Smooth muscle cell (in vitro differentiated cells): ENCODE data around the gene DARS1. TPM values are rescaled to one million over a fixed set of nuclear protein-coding genes. Genes with fewer than 3 reads are reported as not detected.

Experiments
- DNase-seq: peaks from one replicate; lab custom pipeline; 2025; ENCODE audit not compliant: unreplicated experiment; lab: John Stamatoyannopoulos, UW
- H2AFZ ChIP-seq: fragments of 200-600 bp; sonication (generic); 2 replicates; pipeline ENCODE4 v1.6.0; 2016; ENCODE audit warnings: antibody characterized with exemption, low read depth, mild to moderate bottlenecking
- H3F3A ChIP-seq: fragments of 200-600 bp; sonication (generic); 2 replicates; pipeline ENCODE4 v1.6.0; 2017; ENCODE audit warnings: antibody characterized with exemption, low read depth
- H3K27ac ChIP-seq: fragments of 200-600 bp; sonication (generic); 2 replicates; pipeline ENCODE4 v1.5.1; 2016; ENCODE audit warnings: low read depth, mild to moderate bottlenecking
- H3K27me3 ChIP-seq: fragments of 200-600 bp; sonication (generic); 2 replicates; pipeline ENCODE4 v1.6.1; 2016; ENCODE audit warnings: low read depth, mild to moderate bottlenecking
- H3K36me3 ChIP-seq: fragments of 200-600 bp; sonication (generic); 2 replicates; pipeline ENCODE4 v1.5.1; 2016; ENCODE audit warnings: low read depth
- H3K4me1 ChIP-seq: fragments of 200-600 bp; sonication (generic); 2 replicates; pipeline ENCODE4 v1.5.1; 2016; ENCODE audit warnings: low read depth
- H3K4me2 ChIP-seq: fragments of 200-600 bp; sonication (generic); 2 replicates; pipeline ENCODE4 v1.6.0; 2016; ENCODE audit warnings: mild to moderate bottlenecking
- H3K4me3 ChIP-seq: fragments of 200-600 bp; sonication (generic); 2 replicates; pipeline ENCODE4 v1.5.1; 2016; ENCODE audit warnings: mild to moderate bottlenecking
- H3K79me2 ChIP-seq: fragments of 200-600 bp; sonication (generic); 2 replicates; pipeline ENCODE4 v1.6.0; 2016; ENCODE audit warnings: low read depth, mild to moderate bottlenecking
- H3K9ac ChIP-seq: fragments of 200-600 bp; sonication (generic); 2 replicates; pipeline ENCODE4 v1.6.0; 2016; ENCODE audit warnings: low read depth
- H3K9me3 ChIP-seq: fragments of 200-600 bp; sonication (generic); replicated peaks from 2 replicates; pipeline ENCODE4 v1.5.1; 2016; ENCODE audit warnings: low read depth
- H4K20me1 ChIP-seq: fragments of 200-600 bp; sonication (generic); 2 replicates; pipeline ENCODE4 v1.6.0; 2016; ENCODE audit warnings: low read depth
- CTCF ChIP-seq: fragments of 200-600 bp; sonication (generic); IDR thresholded peaks from 2 replicates; pipeline ENCODE4 v1.5.1; 2017; ENCODE audit warnings: borderline replicate concordance, mild to moderate bottlenecking, antibody characterized with exemption; ENCODE audit not compliant: insufficient read depth, poor library complexity, severe bottlenecking
- WGBS: methylation state at CpG from one replicate; pipeline ENCODE4 v1.1.7; 2016; ENCODE audit warnings: low lambda C conversion rate; 5-methylcytosine and 5-hydroxymethylcytosine counted together
- polyA plus RNA-seq: library from polyadenylated mRNA; unstranded; fragments of >200 nt; fragmentation: Nextera tagmentation; extraction: Ambion mirVana; gene quantifications from 2 replicates; pipeline ENCODE4 v1.2.1, GENCODE V29; 2016
- total RNA-seq: library from RNA; depleted of rRNA; stranded (reverse); fragments of >200 nt; gene quantifications from 2 replicates; pipeline ENCODE4 v1.2.3, GENCODE V29; 2014

DARS1 gene
- total and polyA plus RNA-seq, 2 experiments from 2014 or later, result 110 to 121 TPM

- Histone ChIP-seq H3K27me3 (no peaks in the 10 kb centered on the region), H3K4me3 (no peak overlapping the region), H2AFZ (peak overlapping the region; percentile 63), H3K4me2 (no peak overlapping the region), H3K27ac (no peak overlapping the region), H3K4me1 (peaks cover 5% of the 10 kb centered on the region), H3K36me3 (no peaks in the 10 kb centered on the region), H3K9me3 (no peaks in the 10 kb centered on the region), H3K79me2 (no peaks in the 10 kb centered on the region), H3K9ac (no peak overlapping the region), H4K20me1 (no peaks in the 10 kb centered on the region), H3F3A (no peaks in the 10 kb centered on the region)
- DNase-seq, result no peak
- no peak for TF ChIP-seq CTCF
- WGBS, result 44% methylated on average over 3 of the region's 3 CpGs
Observed at GRCh38 chr2:136032192-136032591, 46.8 kb upstream of the DARS1 start.

- no peak for DNase-seq
- Histone ChIP-seq H4K20me1 (no peaks in the 10 kb centered on the region), H3K9ac (no peak overlapping the region), H3K27me3 (no peaks in the 10 kb centered on the region), H2AFZ (peak overlapping the region; percentile 63), H3F3A (no peaks in the 10 kb centered on the region), H3K36me3 (no peaks in the 10 kb centered on the region), H3K4me3 (no peak overlapping the region), H3K27ac (no peak overlapping the region), H3K79me2 (no peaks in the 10 kb centered on the region), H3K4me2 (no peak overlapping the region), H3K9me3 (no peaks in the 10 kb centered on the region), H3K4me1 (peaks cover 5% of the 10 kb centered on the region)
- 30% methylated on average over 7 of the region's 7 CpGs for WGBS
- no peak for TF ChIP-seq CTCF
Observed at GRCh38 chr2:136031711-136032110, 46.3 kb upstream of the DARS1 start.

- Histone ChIP-seq H3K27ac (peak overlapping the region; percentile 5), H3K9ac (no peak overlapping the region), H4K20me1 (no peaks in the 10 kb centered on the region), H2AFZ (no peak overlapping the region), H3K27me3 (no peaks in the 10 kb centered on the region), H3K9me3 (no peaks in the 10 kb centered on the region), H3K4me3 (no peak overlapping the region), H3K79me2 (no peaks in the 10 kb centered on the region), H3K4me1 (peaks cover 5% of the 10 kb centered on the region), H3F3A (no peaks in the 10 kb centered on the region), H3K36me3 (no peaks in the 10 kb centered on the region), H3K4me2 (peak overlapping the region; percentile 36)
- WGBS, result 31% methylated on average over 3 of the region's 3 CpGs
- DNase-seq, result no peak
- no peak for TF ChIP-seq CTCF
Observed at GRCh38 chr2:136030406-136030805, 45.0 kb upstream of the DARS1 start.

- no peak for DNase-seq
- Histone ChIP-seq H3K79me2 (no peaks in the 10 kb centered on the region), H3K27me3 (no peaks in the 10 kb centered on the region), H3F3A (peaks cover 4% of the 10 kb centered on the region), H3K4me3 (no peak overlapping the region), H2AFZ (no peak overlapping the region), H3K36me3 (no peaks in the 10 kb centered on the region), H3K9me3 (no peaks in the 10 kb centered on the region), H3K27ac (no peak overlapping the region), H4K20me1 (no peaks in the 10 kb centered on the region), H3K4me1 (peaks cover 12% of the 10 kb centered on the region), H3K4me2 (no peak overlapping the region), H3K9ac (no peak overlapping the region)
- WGBS, result 96% methylated on average over 6 of the region's 6 CpGs
- no peak for TF ChIP-seq CTCF
Observed at GRCh38 chr2:136029149-136029548, 43.7 kb upstream of the DARS1 start.
